GM21786 (cell line): ENCODE measurements around the gene COX5B.
"Not testable (repeated sequence)": the region's sequence is repeated elsewhere in the genome, so short reads cannot be mapped to it uniquely, and the experiment has no call there.

ENCODE experiments used
- ATAC-seq: cut with Tn5 transposase; IDR thresholded peaks from one replicate; pipeline ENCODE4 v1.9.1; 2021; ENCODE audit not compliant: unreplicated experiment

The COX5B gene, protein sequence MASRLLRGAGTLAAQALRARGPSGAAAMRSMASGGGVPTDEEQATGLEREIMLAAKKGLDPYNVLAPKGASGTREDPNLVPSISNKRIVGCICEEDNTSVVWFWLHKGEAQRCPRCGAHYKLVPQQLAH

DNA sequence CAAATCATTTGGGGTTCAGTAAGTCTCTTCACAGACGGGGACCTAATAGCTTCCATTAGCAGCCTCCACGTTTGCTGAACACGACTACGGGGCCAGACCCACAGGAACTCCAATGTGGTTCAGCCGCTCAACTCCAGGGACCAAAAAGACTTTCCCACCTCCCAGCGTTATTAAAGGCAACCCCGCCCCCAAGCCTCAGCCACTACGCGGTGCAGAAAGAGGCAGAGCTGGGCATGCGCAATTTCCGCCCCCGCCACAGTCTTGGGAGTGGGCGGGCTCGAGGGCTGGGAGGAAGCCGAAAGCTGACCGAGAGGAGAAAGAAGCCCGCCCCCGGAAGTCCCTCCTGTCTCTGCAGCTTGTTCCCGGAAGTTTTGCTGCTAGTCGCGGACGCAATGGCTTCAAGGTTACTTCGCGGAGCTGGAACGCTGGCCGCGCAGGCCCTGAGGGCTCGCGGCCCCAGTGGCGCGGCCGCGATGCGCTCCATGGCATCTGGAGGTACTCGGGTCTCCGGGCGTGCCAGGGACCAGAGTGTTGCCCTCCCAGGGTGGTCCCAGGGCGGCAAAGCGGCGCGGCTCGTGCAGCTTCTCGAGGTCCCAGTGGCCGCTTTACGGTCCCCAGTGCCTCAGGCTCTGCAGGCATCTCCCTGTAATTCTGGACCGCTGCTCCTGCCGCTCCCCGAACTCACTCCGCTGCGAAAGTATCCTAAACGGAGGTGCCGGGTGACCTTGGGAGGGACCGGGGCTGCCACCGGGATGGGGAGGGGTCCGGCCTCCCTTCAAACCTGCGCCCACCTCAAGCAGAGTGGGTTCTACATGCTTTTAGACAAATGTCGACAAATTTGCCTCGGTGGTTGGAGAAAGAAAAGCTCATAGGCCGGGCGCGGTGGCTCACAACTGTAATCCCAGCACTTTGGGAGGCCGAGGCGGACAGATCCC, at the start of gene COX5B:
TSS of gene COX5B (plus strand) at position 368 of the 935 bp plus-strand sequence. CDS start at position 393, 25 bp downstream.
- ATAC-seq, result peak; percentile 94

DNA sequence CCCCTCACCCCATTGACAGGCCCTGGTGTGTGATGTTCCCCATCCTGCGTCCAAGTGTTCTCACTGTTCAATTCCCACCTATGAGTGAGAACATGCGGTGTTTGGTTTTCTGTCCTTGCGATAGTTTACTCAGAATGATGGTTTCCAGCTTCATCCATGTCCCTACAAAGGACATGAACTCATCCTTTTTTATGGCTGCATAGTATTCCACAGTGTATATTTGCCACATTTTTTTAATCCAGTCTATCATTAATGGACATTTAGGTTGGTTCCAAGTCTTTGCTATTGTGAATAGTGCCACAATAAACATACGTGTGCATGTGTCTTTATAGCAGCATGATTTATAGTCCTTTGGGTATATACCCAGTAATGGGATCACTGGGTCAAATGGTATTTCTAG, 49.7 kb upstream of the COX5B start:
- ATAC-seq, result not testable (repeated sequence)

DNA sequence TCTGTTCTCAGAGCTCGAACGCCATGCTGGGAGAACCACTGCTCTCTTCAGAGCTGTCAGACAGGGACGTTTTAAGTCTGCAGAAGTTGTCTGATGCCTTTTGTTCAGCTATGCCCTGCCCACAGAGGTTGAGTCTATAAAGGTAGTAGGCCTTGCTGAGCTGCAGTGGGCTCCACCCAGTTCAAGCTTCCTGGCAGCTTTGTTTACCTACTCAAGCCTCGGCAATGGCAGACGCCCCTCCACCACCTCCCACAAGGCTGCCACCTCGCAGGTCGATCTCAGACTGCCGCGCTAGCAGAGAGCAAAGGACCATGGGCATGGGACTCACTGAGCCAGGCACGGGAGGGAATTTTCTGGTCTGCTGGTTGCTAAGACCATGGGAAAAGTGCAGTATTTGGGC, 44.3 kb upstream of the COX5B start:
- not testable (repeated sequence) for ATAC-seq

DNA sequence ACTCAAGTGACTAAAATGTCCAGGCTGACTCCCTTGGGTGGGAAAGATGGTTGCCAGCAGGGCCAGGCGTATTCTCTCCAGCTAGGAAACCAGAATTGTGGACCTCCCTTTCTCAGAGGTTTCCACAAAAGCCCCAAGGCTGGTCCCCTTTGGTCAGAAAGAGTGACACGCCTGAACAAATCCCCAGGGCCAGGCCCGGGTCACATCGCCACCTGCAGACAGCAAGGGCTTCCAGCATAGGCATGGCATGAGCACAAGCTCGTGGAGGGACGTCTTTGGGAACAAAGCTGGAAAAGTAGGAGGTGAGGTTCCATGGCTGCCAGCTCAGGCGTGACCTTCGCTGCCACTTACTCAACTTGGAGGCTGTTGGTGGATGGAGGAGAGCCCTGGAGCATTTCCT, 40.8 kb upstream of the COX5B start:
- not testable (repeated sequence) for ATAC-seq

DNA sequence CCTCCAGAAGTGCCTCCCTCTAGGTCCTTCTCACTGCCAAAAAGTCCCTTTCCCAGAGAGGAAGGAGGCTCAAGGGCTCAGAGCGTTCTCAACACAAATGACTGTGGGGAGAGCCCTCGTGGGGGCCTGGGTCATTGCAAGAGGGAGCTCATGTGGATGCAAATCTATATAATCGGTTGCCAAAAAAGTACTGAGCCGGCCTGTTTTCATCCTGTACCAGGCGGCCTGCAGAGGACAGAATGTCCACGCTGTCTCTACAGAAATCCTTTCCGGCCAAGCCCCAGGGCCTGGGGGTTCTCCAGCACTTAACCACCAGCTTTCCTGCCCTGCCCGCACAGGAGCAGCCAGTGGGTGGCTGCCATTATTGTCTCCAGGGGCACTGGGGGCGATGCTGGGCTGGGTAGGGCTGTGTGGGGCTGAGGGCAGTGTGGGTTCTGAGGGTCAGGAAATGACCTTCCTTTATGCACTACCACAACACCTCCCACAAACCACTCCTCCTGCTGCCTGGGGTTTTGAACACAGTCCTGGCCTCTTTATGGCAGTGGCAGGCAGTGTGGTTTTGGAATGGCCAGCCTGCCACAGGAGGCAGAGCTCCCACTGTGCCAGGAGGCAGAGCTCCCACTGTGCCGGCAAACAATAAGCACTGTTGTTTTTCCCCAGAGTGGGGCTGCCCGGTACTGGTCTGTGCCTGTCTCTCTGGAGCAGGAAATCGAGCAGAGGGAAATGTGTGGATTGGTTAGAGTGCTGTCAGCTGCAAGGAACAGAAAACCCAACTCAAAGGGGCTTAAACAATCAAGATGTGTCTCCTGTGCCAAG, 40.1 kb upstream of the COX5B start:
- ATAC-seq, result not testable (repeated sequence)

DNA sequence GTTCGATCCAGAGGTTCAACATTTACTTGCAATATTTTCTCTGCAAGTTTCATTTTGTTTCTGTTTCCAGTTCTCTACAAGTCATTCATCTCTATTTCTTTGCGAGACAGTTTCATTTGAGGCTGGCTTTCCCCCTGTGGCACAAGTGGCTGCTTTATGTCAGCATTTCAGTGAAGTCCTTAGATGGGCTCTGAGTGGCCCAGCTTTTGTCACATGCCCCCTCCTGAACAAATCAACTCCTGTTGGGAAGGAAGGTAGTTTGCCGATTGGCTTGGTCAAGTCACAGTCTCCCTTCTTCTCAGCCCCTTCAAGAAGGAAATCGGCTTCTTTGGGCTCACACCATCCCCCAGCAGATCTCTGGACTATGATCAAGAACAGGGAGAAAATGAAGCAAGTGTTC, 37.1 kb upstream of the COX5B start:
- ATAC-seq, result not testable (repeated sequence)

DNA sequence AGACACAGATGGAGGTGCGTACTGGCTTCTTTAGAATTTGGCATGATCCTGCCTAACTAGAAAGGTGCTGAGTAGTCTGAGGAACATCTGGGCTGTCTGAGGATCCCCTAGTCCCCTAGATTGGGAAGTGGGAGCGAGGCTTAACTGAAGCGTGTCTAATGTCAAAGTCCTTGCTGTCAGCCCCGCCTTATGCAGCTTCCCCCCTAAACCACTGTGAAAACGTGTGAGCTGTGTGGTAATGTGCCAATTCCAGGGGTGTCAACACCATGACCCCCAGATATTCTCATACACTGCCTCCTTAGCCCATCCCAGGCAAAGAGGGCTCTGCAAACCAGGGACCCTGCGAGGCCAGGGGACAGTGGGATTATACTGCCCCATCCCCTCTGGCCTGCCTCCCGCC, 34.0 kb upstream of the COX5B start:
- ATAC-seq, result not testable (repeated sequence)

DNA sequence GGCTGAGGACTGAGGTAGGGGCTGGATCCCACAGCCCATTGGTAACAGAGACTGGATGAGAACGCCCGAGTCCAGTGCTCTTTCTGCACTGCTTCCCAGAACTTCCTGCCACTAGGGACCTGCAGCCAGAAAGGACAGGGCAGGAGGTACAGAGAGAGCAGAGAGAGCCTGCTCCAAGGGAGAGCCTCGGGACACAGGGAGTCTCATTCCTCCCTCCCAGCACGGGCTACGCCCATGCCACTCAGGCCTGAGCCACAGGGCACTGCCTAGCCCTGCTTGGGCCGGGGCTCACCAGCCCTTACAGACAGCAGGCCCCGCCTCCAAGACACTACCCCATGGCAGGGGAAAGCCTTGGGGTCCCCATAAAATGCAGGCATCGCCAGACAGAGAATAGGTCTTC, 30.1 kb upstream of the COX5B start:
- ATAC-seq, result not testable (repeated sequence)

DNA sequence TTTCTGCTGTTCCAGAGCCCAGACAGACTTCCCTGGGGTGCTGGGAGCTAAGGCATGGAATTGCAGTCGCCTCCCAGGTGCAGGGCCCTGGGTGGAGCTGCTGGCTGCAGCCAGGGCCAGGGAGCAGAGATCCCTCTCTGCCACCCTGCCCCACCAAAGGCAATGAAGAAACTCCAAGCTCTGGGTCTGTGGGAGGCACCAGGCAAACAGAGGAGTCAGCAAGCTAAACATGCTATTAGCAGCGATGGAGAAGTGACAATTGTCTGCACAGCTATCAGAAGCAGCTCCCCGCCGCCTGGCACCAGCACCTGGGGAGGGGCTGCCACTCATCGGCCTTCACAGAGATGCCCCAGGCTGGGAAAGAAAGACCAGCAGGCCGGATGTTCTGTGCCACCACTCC, 28.0 kb upstream of the COX5B start:
- ATAC-seq, result no peak

DNA sequence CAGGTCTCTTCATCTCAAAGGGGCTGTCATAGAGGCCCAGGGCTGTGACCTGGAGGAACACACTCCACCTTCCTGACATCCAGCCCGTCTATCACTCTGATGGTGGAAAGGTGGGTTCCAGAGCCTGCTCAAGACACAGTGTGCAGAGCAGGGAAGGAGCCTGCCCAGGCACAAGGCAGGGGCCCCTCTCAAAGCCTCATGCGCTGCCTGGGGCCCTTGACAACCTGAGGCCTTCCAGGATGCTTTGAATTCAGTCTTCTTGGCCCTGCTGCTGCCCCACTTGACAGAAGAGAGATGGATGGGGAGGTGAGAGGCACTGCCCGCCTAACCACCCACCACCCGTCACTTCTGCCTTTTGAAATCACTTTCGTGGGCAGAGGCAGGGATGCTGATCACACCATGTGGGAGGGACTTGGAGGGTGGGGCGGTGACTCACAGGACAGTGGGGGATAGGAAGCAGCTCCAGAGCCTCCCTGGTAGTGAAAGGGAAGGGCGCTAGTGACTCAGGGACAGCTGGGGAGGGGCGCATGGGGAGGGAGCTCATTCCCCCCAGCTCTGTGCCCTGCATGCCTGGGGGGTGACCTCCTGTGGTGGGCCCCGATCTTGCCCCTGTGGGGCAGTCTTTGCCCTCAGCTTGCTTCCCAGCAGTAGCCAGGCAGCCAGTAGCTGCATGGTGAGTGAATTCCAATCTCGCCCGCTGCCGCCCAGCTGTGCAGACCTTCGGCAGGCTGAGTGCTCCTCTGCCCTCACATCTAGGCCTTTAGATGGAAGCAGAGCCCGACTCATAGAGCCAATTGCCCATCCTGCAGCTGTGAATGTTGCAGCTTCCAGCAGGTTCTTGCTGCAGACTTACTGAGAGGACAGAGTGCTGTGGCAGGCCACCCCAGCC, 26.7 kb upstream of the COX5B start:
- not testable (repeated sequence) for ATAC-seq

DNA sequence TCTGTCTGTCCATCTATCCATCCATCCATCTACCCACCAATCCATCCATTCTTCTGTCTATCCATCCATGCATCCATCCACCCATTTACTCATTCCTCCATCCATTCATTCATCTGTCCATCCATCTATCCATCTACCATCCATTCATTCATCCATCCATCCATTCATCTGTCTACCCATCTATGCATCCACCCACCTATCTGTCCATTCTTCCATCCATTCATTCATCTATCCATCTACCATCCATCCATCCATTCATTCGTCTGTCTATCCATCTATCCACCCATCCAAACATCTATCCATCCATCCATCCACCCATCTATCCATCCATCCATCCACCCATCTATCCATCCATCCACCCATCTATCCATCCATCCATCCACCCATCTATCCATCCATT, 25.4 kb upstream of the COX5B start:
- not testable (repeated sequence) for ATAC-seq

DNA sequence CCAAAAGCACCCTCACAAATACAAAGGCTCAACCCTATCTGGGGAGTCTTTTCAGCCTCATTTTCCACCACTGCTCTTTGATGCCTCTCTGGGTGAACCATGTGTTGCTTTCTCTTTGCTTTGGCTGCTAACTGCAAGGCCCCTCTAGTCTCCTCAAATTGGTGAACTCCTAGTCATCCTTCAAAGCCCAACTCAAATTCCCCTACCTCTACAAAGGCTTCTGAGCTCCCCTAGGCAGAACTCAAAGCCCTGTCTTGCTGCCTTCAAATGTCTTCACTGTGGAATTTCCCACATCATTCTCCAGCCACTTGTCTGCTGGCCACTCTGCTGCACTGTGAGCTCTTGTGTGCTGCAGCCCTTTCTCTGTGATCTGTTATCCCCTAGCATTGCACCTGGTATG, 22.9 kb upstream of the COX5B start:
- not testable (repeated sequence) for ATAC-seq

DNA sequence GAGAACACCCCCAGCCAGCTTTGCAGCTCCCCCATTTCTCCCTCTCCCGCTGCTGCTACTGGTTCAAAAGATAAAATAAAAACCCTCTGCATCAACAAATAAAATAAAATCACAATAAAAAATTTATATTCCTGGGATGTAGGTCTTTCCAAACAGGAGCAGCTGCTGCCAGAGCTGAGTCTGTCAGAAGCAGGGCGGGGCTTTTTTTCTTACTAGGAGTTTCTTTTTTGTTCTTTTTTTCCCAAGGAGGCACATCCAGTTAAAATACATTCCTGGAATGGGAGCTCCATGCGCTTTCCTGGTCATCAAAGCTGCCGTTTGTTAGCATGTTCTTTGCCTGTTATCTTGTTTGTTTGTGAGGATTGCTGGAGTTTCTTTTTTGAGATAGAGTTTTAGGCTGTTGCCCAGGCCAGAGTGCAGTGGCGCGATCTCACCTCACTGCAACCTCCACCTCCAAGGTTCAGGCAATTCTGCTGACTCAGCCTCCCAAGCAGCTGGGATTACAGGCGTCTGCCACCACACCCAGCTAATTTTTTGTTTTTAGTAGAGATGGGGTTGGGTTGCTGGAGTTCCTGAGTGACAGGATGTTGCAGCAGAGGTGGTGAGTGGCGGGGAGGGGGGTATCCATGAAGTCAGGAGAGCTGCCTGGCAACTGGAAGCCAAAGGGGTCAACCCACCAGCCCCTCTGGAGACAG, 20.4 kb upstream of the COX5B start:
- ATAC-seq, result not testable (repeated sequence)

DNA sequence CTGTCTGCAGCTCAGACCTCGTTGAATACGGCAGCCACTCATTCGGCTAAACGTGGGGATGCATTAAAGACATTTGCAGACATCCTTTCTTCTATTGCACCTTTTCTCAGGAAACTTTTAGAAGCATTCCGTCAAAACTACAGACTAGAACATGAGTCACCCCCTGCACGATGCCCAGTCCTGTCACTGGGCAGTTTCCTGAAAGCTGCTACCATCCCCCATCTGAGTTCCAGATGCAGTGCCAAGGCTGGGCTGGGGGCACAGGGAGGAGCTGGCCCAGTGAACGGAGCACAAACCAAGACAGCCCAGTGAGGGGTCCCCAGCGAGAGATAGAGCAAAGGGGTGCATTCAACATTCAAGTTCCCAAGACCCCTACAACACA, 19.8 kb upstream of the COX5B start:
- not testable (repeated sequence) for ATAC-seq

DNA sequence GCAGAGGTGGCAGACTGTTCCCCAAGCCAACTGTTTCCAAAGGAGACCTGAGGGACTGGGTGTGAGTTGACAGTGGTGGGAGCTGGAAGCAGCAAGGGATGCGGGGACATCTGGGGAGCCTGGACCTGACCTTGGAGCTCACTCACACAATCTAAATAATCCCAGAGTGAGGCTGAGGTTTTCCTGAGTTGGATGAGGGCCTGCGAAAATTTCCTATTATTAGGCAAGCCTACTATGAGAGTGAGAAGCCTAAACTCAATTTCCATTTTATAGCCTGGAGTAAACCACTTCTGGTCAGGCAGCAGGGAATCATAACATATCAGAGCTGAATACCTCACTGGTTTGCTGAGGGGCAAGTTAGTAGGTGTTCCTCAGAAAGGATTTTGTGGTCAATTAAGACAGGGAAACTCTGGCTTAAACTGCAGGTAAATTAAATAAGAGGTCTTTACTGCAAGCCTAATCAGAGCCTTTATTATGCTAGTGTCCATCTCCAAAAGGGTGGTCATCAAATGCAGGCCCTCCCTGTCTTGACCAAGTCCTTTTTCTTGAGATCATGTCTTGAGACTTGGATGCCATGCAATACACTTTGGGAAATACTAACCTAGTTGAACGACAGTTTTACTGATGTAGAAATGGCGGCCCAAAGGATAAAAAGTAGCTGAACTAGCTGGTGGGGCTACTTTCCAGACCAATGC, 1.7 kb upstream of the COX5B start:
- no peak for ATAC-seq

DNA sequence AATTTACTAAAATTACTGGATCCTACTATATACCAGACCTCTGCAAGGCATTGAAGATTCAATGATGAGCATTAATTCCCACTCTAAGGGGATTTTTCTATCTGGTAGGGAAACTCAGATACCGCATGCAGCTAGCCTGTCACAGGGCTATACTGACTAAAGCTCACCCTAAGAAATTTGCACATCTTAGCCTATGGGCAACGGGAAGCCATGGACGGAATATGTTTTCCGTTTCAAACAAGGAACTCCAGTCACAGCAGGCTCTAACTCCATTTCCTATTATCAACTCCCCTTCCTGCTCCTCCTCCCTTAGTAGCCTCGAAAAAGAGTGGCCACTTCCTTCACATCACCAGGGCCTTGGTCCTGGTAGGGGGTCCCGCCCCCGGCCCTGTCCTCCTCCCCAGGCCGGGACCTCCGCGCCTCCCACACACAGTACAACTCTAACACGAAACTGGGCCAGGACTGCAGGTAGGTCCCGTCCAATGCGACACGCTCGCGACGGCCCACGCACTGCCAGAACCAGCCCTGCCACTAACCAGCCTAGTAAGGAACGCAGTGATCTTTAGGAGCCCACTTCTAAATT, 659 bp upstream of the COX5B start:
- peak; percentile 26 for ATAC-seq

DNA sequence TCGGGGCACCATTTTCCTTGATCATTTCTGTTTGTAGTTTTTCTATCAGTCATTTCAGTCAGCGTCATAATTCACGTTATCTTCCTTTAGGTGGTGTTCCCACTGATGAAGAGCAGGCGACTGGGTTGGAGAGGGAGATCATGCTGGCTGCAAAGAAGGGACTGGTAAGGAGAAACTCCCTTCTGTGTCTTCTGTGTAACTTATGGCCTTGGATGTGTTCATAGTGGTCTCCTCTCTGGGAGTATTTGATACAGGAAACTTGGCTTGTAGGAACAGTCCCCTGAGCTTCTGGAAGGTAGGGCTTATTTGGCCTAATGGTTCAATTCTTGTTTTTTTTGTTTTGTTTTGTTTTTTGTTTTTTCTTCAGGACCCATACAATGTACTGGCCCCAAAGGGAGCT, 1.1 kb downstream of the COX5B start:
- ATAC-seq, result no peak

DNA sequence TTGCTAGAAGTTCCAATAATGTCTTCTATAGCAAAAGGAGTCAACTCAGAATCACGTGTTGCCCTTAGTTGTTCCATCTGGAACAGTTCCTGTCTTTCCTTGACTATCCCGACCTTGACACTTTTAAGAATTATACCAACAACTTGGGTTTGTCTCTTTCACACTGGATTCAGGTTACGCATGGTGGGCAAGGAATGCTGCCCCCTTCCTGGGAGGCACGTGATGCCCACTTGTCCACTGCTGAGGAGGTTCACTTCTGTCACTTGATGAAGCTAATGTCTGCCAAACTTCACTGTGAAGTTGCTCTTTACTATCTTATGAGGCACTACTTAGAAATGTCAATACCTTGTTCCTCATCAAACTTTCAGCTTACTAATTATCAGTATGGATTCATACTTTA, 5.3 kb downstream of the COX5B start:
- no peak for ATAC-seq

DNA sequence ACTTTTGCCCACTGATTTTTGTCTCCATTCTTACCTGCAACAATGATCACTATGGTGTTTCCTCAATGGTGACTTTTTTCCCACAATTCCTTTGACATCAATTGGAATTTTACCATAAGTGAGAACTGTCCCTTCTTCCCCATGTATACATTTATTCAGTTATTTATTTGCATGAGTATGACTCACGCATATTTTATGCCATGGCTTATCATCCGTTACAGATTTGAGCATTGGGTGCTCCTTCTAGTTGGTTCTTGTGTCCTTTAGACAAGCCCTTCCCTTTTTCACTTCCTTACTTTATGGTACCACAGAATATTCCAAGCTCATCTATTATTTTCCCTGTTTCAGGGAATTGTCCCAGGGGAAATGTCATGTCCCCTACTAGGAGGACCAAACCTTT, 7.6 kb downstream of the COX5B start:
- ATAC-seq, result no peak
